ENCODE measurements around the gene C1R.
"Not testable (repeated sequence)": the region's sequence is repeated elsewhere in the genome, so short reads cannot be mapped to it uniquely, and the experiment has no call there.

The C1R gene

DNA sequence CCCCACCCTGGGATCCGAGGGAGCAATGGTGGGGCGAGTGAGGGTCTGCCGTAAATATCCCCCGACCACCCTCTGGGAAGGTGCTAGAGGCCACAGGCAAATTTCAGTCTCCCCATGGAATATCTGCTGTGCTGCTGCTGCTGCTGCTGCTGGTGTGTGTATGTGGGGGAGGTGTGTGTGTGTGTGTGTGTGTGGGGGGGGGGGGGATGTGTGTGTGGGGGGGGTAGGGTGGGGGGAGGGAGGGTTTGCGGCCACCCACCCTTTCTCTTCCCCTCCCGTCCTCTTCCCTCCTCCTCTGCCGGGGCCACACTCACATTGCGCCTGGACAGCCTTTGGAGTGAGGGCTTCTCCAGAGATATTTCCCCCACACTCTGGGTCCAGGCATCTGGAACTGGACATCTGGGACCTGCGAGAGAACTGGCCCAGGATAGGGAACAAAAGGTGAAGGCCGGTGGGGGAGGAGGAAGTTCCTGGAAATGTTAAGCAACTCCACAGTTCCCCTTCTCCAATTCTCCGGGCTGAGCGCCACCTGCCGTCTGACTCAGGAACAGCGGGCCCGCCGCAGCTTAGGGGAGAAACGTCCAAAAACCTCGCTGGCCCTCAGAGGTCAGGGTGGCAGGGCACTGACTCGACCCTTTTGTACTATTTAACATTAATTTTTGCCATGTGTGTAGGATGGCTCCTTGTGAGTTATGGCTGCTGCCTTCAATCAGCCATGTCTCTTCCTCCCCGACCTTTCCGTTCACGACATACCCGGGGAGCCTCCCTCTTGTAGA is 16.7 kb upstream of the C1R start, which contains the start of gene C1RL:
TSS of gene C1RL (minus strand) at position 419 of the 776 bp plus-strand sequence. CDS start at position 385, 34 bp downstream.
- 0 out of 2 replicates have a peak, but pooled peaks cover 4% of the 10 kb centered on the region for H3K79me2 ChIP-seq (ENCODE audit: insufficient read depth, low read depth)
- no peaks in the 10 kb centered on the region for H3K36me3 ChIP-seq (ENCODE audit: insufficient read depth)
- H4K20me1 ChIP-seq (ENCODE audit: insufficient read depth): no peaks in the 10 kb centered on the region
- peak within 1 kb of the TSS; percentile 83 for H3K4me2 ChIP-seq
- TF ChIP-seq, protein P1, sequence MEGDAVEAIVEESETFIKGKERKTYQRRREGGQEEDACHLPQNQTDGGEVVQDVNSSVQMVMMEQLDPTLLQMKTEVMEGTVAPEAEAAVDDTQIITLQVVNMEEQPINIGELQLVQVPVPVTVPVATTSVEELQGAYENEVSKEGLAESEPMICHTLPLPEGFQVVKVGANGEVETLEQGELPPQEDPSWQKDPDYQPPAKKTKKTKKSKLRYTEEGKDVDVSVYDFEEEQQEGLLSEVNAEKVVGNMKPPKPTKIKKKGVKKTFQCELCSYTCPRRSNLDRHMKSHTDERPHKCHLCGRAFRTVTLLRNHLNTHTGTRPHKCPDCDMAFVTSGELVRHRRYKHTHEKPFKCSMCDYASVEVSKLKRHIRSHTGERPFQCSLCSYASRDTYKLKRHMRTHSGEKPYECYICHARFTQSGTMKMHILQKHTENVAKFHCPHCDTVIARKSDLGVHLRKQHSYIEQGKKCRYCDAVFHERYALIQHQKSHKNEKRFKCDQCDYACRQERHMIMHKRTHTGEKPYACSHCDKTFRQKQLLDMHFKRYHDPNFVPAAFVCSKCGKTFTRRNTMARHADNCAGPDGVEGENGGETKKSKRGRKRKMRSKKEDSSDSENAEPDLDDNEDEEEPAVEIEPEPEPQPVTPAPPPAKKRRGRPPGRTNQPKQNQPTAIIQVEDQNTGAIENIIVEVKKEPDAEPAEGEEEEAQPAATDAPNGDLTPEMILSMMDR (conservative IDR thresholded peaks at IDR 0.05; ENCODE audit: low read depth, low read length): peak; percentile 84
- H2AFZ ChIP-seq (ENCODE audit: low read depth): peak within 1 kb of the TSS; percentile 87
- H3K27ac ChIP-seq: peak within 1 kb of the TSS; percentile 78
- H3K9ac ChIP-seq: peak within 1 kb of the TSS; percentile 83
- H3K4me1 ChIP-seq (ENCODE audit: low read depth, poor library complexity, severe bottlenecking): peaks cover 18% of the 10 kb centered on the region
- H3K27me3 ChIP-seq (ENCODE audit: insufficient read depth, low read depth): no peaks in the 10 kb centered on the region
- H3K4me3 ChIP-seq (IDR thresholded peaks at IDR 0.05; ENCODE audit: insufficient read depth, low read depth, low read length): no peak within 1 kb of the TSS

DNA sequence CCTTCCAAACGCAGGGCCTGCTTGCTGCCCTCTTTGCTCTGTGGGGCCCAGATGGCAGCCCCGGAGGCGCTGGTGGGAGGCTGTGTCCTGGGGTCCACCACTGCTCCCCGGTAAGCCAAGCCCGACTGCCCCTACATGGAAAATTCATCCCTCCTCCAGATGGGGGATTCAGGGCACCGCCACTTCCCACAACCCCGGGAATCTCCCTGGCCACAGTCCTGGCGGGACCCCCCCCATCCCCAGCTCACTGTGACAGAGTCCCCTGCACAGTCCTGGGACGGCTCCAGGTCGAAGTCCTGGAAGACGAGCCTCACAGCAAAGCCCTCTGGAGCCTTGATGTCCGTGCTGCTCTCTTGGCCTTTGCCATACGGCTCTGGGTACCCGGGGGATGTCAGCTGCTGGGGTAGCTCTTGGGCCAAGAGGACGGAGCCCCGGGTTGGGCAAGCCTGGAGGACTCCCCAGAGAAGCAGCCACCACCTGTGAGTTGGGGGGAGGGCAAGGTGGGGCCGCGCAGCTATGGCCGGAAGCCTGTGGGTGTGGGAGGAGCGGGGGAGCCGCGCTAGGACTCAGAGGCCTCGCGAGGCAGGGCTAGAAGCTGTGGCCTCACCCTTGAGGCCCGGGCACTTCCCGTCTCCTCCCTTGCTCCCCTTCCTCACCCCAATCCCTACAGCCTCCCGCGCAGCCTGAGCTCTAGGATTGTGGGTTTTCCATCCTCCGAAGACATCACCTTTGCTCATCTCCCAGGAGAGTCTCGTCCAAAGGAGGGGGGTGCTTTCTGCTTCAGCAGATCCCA is 16.0 kb upstream of the C1R start:
- Histone ChIP-seq H3K27ac (peak overlapping the region; percentile 78), H3K4me2 (peak overlapping the region; percentile 83), H3K79me2 (ENCODE audit: insufficient read depth, low read depth) (0 out of 2 replicates have a peak, but pooled peaks cover 4% of the 10 kb centered on the region), H3K4me1 (ENCODE audit: low read depth, poor library complexity, severe bottlenecking) (peaks cover 18% of the 10 kb centered on the region), H3K4me3 (IDR thresholded peaks at IDR 0.05; ENCODE audit: insufficient read depth, low read depth, low read length) (no peak overlapping the region), H2AFZ (ENCODE audit: low read depth) (peak overlapping the region; percentile 87), H3K36me3 (ENCODE audit: insufficient read depth) (no peaks in the 10 kb centered on the region), H3K9ac (peak overlapping the region; percentile 83), H4K20me1 (ENCODE audit: insufficient read depth) (no peaks in the 10 kb centered on the region), H3K27me3 (ENCODE audit: insufficient read depth, low read depth) (no peaks in the 10 kb centered on the region)
- TF ChIP-seq, protein P1 (conservative IDR thresholded peaks at IDR 0.05; ENCODE audit: low read depth, low read length): no peak

DNA sequence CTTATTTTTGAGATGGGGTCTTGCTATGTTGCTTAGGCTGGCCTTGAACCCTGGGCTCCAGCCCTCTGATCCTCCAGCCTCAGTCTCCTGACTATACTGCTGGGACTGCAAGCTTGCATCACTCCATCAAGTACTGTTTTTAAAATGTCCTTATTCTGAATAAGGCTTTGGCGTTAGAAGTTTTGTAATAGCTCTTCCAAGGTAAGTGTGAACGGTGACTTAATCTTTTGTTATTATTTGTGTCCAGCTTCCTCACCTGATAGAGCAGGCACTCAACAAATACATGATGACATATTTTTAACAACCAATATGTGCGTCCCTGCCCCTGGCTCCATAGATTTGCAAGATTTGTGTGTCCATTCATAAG is 15.4 kb upstream of the C1R start:
- H3K9ac ChIP-seq: peak overlapping the region; percentile 83
- peaks cover 12% of the 10 kb centered on the region for H3K4me1 ChIP-seq (ENCODE audit: low read depth, poor library complexity, severe bottlenecking)
- no peaks in the 10 kb centered on the region for H3K36me3 ChIP-seq (ENCODE audit: insufficient read depth)
- peak overlapping the region; percentile 87 for H2AFZ ChIP-seq (ENCODE audit: low read depth)
- no peaks in the 10 kb centered on the region for H3K27me3 ChIP-seq (ENCODE audit: insufficient read depth, low read depth)
- 0 out of 2 replicates have a peak, but pooled peaks cover 4% of the 10 kb centered on the region for H3K79me2 ChIP-seq (ENCODE audit: insufficient read depth, low read depth)
- peak overlapping the region; percentile 78 for H3K27ac ChIP-seq
- no peak overlapping the region for H3K4me3 ChIP-seq (IDR thresholded peaks at IDR 0.05; ENCODE audit: insufficient read depth, low read depth, low read length)
- H4K20me1 ChIP-seq (ENCODE audit: insufficient read depth): no peaks in the 10 kb centered on the region
- TF ChIP-seq, protein P1 (conservative IDR thresholded peaks at IDR 0.05; ENCODE audit: low read depth, low read length): no peak
- H3K4me2 ChIP-seq: peak overlapping the region; percentile 83

DNA sequence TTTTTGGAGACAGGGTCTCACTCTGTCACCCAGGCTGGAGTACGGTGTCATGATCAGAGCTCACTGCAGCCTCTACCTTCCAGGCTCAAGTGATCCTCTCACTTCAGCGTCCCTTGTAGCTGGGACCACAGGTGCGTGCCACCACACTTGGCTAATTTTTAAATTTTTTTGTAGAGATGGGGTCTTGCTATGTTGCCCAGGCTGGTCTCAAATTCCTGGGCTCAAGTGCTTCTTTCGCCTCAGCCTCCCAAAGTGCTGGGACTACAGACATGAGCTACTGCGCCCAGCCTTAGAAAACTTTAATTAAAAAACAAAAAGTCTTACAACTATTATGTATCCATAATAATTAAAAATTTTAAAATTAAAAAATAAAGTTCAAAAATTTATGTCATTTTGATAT is 14.9 kb upstream of the C1R start:
- peaks cover 12% of the 10 kb centered on the region for H3K4me1 ChIP-seq (ENCODE audit: low read depth, poor library complexity, severe bottlenecking)
- H3K27me3 ChIP-seq (ENCODE audit: insufficient read depth, low read depth); H3K79me2 ChIP-seq (ENCODE audit: insufficient read depth, low read depth); H3K36me3 ChIP-seq (ENCODE audit: insufficient read depth); H3K9ac ChIP-seq; H2AFZ ChIP-seq (ENCODE audit: low read depth); H3K27ac ChIP-seq; H3K4me3 ChIP-seq (IDR thresholded peaks at IDR 0.05; ENCODE audit: insufficient read depth, low read depth, low read length); H4K20me1 ChIP-seq (ENCODE audit: insufficient read depth); H3K4me2 ChIP-seq: not testable (repeated sequence)

All from KMS-11 (cell line).